Measurements from ENCODE around the gene L2HGDH. TPM values are rescaled to one million over a fixed set of nuclear protein-coding genes. Genes with fewer than 3 reads are reported as not detected.

Gene L2HGDH
- total and polyA plus RNA-seq, 2 experiments from 2014 or later = 5.8 to 9.7 TPM

GRCh38 chr14:50257732-50258131 is 54.3 kb downstream of the L2HGDH start:
- Histone ChIP-seq H4K20me1 (ENCODE audit: insufficient read depth, poor library complexity, severe bottlenecking) (no peaks in the 10 kb centered on the region), H3K9me3 (ENCODE audit: low read depth) (no peaks in the 10 kb centered on the region), H3K9me2 (replicated peaks; ENCODE audit: insufficient read depth) (no peaks in the 10 kb centered on the region), H3K27ac (no peak overlapping the region), H3K4me3 (no peak overlapping the region), H3K4me2 (no peak overlapping the region), H3K36me3 (replicated peaks; ENCODE audit: insufficient read depth, low read depth) (no peaks in the 10 kb centered on the region), H3K79me2 (no peaks in the 10 kb centered on the region), H3K27me3 (no peaks in the 10 kb centered on the region), H2AFZ (no peak overlapping the region), H3K4me1 (ENCODE audit: insufficient read depth) (no peaks in the 10 kb centered on the region)
- TF ChIP-seq CTCF (IDR thresholded peaks at IDR 0.05; ENCODE audit: poor library complexity) (no peak), EZH2 (IDR thresholded peaks at IDR 0.05; ENCODE audit: borderline replicate concordance) (no peak), EZH2phosphoT487 (IDR thresholded peaks at IDR 0.05; ENCODE audit: low read depth, severe bottlenecking, unreplicated experiment) (no peak)
- DNase-seq (ENCODE audit: low spot score) = no peak
- WGBS (ENCODE audit: low lambda C conversion rate, missing lambda C conversion rate) = 87% methylated on average over 2 of the region's 2 CpGs

GRCh38 chr14:50254248-50254647 is 57.8 kb downstream of the L2HGDH start:
- Histone ChIP-seq H3K27me3 (no peaks in the 10 kb centered on the region), H3K4me2 (no peak overlapping the region), H3K4me3 (no peak overlapping the region), H2AFZ (no peak overlapping the region), H3K9me3 (ENCODE audit: low read depth) (no peaks in the 10 kb centered on the region), H3K4me1 (ENCODE audit: insufficient read depth) (no peaks in the 10 kb centered on the region), H3K36me3 (replicated peaks; ENCODE audit: insufficient read depth, low read depth) (no peaks in the 10 kb centered on the region), H3K27ac (no peak overlapping the region), H4K20me1 (ENCODE audit: insufficient read depth, poor library complexity, severe bottlenecking) (no peaks in the 10 kb centered on the region), H3K9me2 (replicated peaks; ENCODE audit: insufficient read depth) (no peaks in the 10 kb centered on the region), H3K79me2 (no peaks in the 10 kb centered on the region)
- WGBS (ENCODE audit: low lambda C conversion rate, missing lambda C conversion rate) = 100% methylated on average over 3 of the region's 3 CpGs
- no peak for DNase-seq (ENCODE audit: low spot score)
- TF ChIP-seq CTCF (IDR thresholded peaks at IDR 0.05; ENCODE audit: poor library complexity) (no peak), EZH2 (IDR thresholded peaks at IDR 0.05; ENCODE audit: borderline replicate concordance) (no peak), EZH2phosphoT487 (IDR thresholded peaks at IDR 0.05; ENCODE audit: low read depth, severe bottlenecking, unreplicated experiment) (no peak)

- Histone ChIP-seq H3K9me3 (ENCODE audit: low read depth) (no peaks in the 10 kb centered on the region), H4K20me1 (ENCODE audit: insufficient read depth, poor library complexity, severe bottlenecking) (no peaks in the 10 kb centered on the region), H3K36me3 (replicated peaks; ENCODE audit: insufficient read depth, low read depth) (no peaks in the 10 kb centered on the region), H3K4me1 (ENCODE audit: insufficient read depth) (no peaks in the 10 kb centered on the region), H3K9me2 (replicated peaks; ENCODE audit: insufficient read depth) (no peaks in the 10 kb centered on the region), H3K4me2 (no peak overlapping the region), H3K79me2 (no peaks in the 10 kb centered on the region), H3K27me3 (no peaks in the 10 kb centered on the region), H3K27ac (no peak overlapping the region), H2AFZ (no peak overlapping the region), H3K4me3 (no peak overlapping the region)
- TF ChIP-seq CTCF (IDR thresholded peaks at IDR 0.05; ENCODE audit: poor library complexity) = no peak
- TF ChIP-seq EZH2phosphoT487 (IDR thresholded peaks at IDR 0.05; ENCODE audit: low read depth, severe bottlenecking, unreplicated experiment) = no peak
- no peak for TF ChIP-seq EZH2 (IDR thresholded peaks at IDR 0.05; ENCODE audit: borderline replicate concordance)
- 91% methylated on average over 7 of the region's 7 CpGs for WGBS (ENCODE audit: low lambda C conversion rate, missing lambda C conversion rate)
- DNase-seq (ENCODE audit: low spot score) = no peak
Measured at GRCh38 chr14:50249136-50249775, 62.8 kb downstream of the L2HGDH start.

Data from hepatocyte (in vitro differentiated cells).